HepG2 (cell line): Measurements from ENCODE around the gene GJB2. TPM values are rescaled to one million over a fixed set of nuclear protein-coding genes. Genes with fewer than 3 reads are reported as not detected.

Experiments
- ATAC-seq: fragments of 200-7000 bp; cut with Tn5 transposase; 3 replicates; pipeline ENCODE4 v1.9.1; 2020; ENCODE audit warnings: mild to moderate bottlenecking, moderate library complexity
- BruUV-seq: library from RNA; stranded (reverse); fragments of 400-500 nt; replicated peaks from 2 replicates; lab custom pipeline; 2021; lab: Mats Ljungman, UMichigan
- CTCF ChIA-PET: fragments of 300-600 bp; formaldehyde crosslinking; extraction: SDS; loops from one replicate; lab custom pipeline; 2021; ENCODE audit warnings: low total read pairs, inconsistent platforms, low intra/inter-chr PET ratio; lab: Yijun Ruan, JAX
- POLR2A ChIA-PET: fragments of 350-600 bp; sonication (Branson Sonifier 250); formaldehyde crosslinking; loops from one replicate; lab custom pipeline; 2020; ENCODE audit warnings: antibody characterized with exemption, inconsistent platforms; lab: Yijun Ruan, JAX
- DNase-seq: peaks from one replicate; pipeline ENCODE4 v3.0.0-alpha.2; 2015; ENCODE audit warnings: low spot score
- FAIRE-seq: peaks from 3 replicates; lab custom pipeline; 2011; peaks lifted over from hg19 to GRCh38; lab: Jason Lieb, UNC
- H2AFZ ChIP-seq: one replicate; pipeline ENCODE4 v1.6.1; 2011; ENCODE audit warnings: low read length, inconsistent platforms
- H3K27ac ChIP-seq: fragments of 300-600 bp; 3 replicates; pipeline ENCODE4 v1.8.0; 2011; ENCODE audit warnings: mixed run types, mild to moderate bottlenecking, mixed read lengths, low read length, inconsistent platforms; ENCODE audit not compliant: insufficient read depth; ENCODE audit errors: extremely low read length
- H3K27me3 ChIP-seq, 2 experiments: fragments of 200-600 bp in 1 of 2; 2 replicates in 1 of 2; 3 replicates in 1 of 2; pipeline versions ENCODE4 v1.6.0 to v1.8.0; 2011; ENCODE audit warnings: low read length in 2 of 2, mild to moderate bottlenecking in 2 of 2, moderate library complexity in 2 of 2, inconsistent platforms in 1 of 2; ENCODE audit not compliant: insufficient read depth in 2 of 2, control insufficient read depth in 1 of 2
- H3K36me3 ChIP-seq, 2 experiments: fragments of 200-600 bp in 1 of 2; replicated peaks in 1 of 2; 2 replicates in 1 of 2; 3 replicates in 1 of 2; pipeline versions ENCODE4 v1.5.1 to v1.8.0; 2011; ENCODE audit warnings: low read length in 2 of 2, inconsistent platforms in 1 of 2; ENCODE audit not compliant: insufficient read depth in 2 of 2, control insufficient read depth in 1 of 2
- H3K4me1 ChIP-seq: 2 replicates; pipeline ENCODE4 v1.5.1; 2012; ENCODE audit warnings: low read length, inconsistent platforms; ENCODE audit not compliant: insufficient read depth
- H3K4me2 ChIP-seq: 2 replicates; pipeline ENCODE4 v1.6.0; 2011; ENCODE audit warnings: low read depth, low read length, inconsistent platforms
- H3K4me3 ChIP-seq, 3 experiments: fragments of 200-600 bp in 1 of 3; sonication (generic), shearing (Covaris generic) in 1 of 3; replicated peaks in 1 of 3; 2 replicates each; pipeline ENCODE4 v1.5.1; 2011 to 2016; ENCODE audit warnings: low read length in 3 of 3, inconsistent platforms in 2 of 3, low read depth in 2 of 3, mild to moderate bottlenecking in 2 of 3, control low read depth in 1 of 3, mixed read lengths in 1 of 3; ENCODE audit not compliant: insufficient read depth in 1 of 3
- H3K79me2 ChIP-seq: one replicate; pipeline ENCODE4 v1.6.1; 2011; ENCODE audit warnings: low read length, inconsistent platforms; ENCODE audit not compliant: insufficient read depth
- H3K9ac ChIP-seq: 2 replicates; pipeline ENCODE4 v1.6.0; 2011; ENCODE audit warnings: mild to moderate bottlenecking, low read depth, low read length, inconsistent platforms; ENCODE audit not compliant: insufficient read depth
- H3K9me3 ChIP-seq: 2 replicates; pipeline ENCODE4 v1.5.1; 2012; ENCODE audit warnings: mild to moderate bottlenecking, low read length
- H4K20me1 ChIP-seq: 2 replicates; pipeline ENCODE4 v1.6.0; 2011; ENCODE audit warnings: inconsistent platforms, mild to moderate bottlenecking, low read length, moderate library complexity; ENCODE audit not compliant: insufficient read depth
- GZF1 ChIP-seq: sonication (generic); formaldehyde crosslinking; IDR thresholded peaks from 2 replicates; pipeline ENCODE4 v1.5.1; 2020; ENCODE audit warnings: mild to moderate bottlenecking, missing genetic modification reagents
- NFYC ChIP-seq: IDR thresholded peaks from 2 replicates; pipeline ENCODE4 v1.6.1; 2016; ENCODE audit warnings: missing genetic modification reagents, missing compliant biosample characterization
- XRCC5 ChIP-seq: fragments of 200-400 bp; formaldehyde crosslinking; optimal IDR thresholded peaks from 2 replicates; pipeline ENCODE3; 2017; ENCODE audit warnings: mild to moderate bottlenecking, low read length
- ZNF136 ChIP-seq: sonication (generic); formaldehyde crosslinking; IDR thresholded peaks from 2 replicates; pipeline ENCODE4 v1.8.1; 2022; ENCODE audit warnings: low read depth, mild to moderate bottlenecking, moderate library complexity, missing genetic modification reagents
- ZNF20 ChIP-seq: sonication (generic); formaldehyde crosslinking; IDR thresholded peaks from 2 replicates; pipeline ENCODE4 v1.4.0; 2020; ENCODE audit warnings: mild to moderate bottlenecking, moderate library complexity, missing genetic modification reagents
- ZNF530 ChIP-seq: sonication (generic); formaldehyde crosslinking; IDR thresholded peaks from 2 replicates; pipeline ENCODE4 v1.5.0; 2020; ENCODE audit warnings: low read depth, mild to moderate bottlenecking, missing genetic modification reagents
- ZNF572 ChIP-seq: sonication (generic); formaldehyde crosslinking; IDR thresholded peaks from 2 replicates; pipeline ENCODE4 v1.5.1; 2020; ENCODE audit warnings: mild to moderate bottlenecking, missing genetic modification reagents
- ZNF678 ChIP-seq: sonication (generic); formaldehyde crosslinking; IDR thresholded peaks from 2 replicates; pipeline ENCODE4 v1.4.0; 2020; ENCODE audit warnings: mild to moderate bottlenecking, missing genetic modification reagents
- ZNF761 ChIP-seq: sonication (generic); formaldehyde crosslinking; conservative IDR thresholded peaks from 2 replicates; pipeline ENCODE4 v1.4.0; 2020; ENCODE audit warnings: mild to moderate bottlenecking, missing genetic modification reagents
- WGBS: methylation state at CpG from one replicate; pipeline ENCODE4 v1.1.6; 2017; ENCODE audit warnings: low lambda C conversion rate; 5-methylcytosine and 5-hydroxymethylcytosine counted together
- in situ Hi-C: cut with HindIII; loops from 2 replicates; pipeline ENCODE4 v1.10.0; 2017; ENCODE audit warnings: low pct_unique_long_range_greater_than_20kb; ENCODE audit not compliant: extremely low pct_ligation_motif_present
- intact Hi-C: fragments of 100-400 bp; cut with micrococcal nuclease; formaldehyde crosslinking; loops from one replicate; pipeline ENCODE4 v1.10.0; 2022; ENCODE audit not compliant: unreplicated experiment
- polyA plus RNA-seq, 8 experiments: library from polyadenylated mRNA; depleted of rRNA in 3 of 8; stranded (reverse) in 7 of 8; unstranded in 1 of 8; fragments of >200 nt; fragmentation: Illumina TruSeq in 4 of 8; extraction: Trizol in 4 of 8; gene quantifications; 2 replicates each; pipeline versions ENCODE4 v1.2.1 to v1.2.3, GENCODE V29; 2011 to 2016; ENCODE audit warnings: low read depth in 4 of 8, missing spikeins in 1 of 8, mixed read lengths in 1 of 8; ENCODE audit not compliant: insufficient read depth in 1 of 8
- total RNA-seq, 5 experiments: library from RNA; depleted of rRNA; stranded (reverse); fragments of >200 nt; fragmentation: Illumina TruSeq; extraction: Trizol; gene quantifications; 2 replicates each; pipeline ENCODE4 v1.2.3, GENCODE V29; 2016; ENCODE audit warnings: low read depth in 1 of 5
- TF ChIP-seq, protein P1 (sequence below): sonication (generic); formaldehyde crosslinking; IDR thresholded peaks from 2 replicates; pipeline ENCODE4 v1.4.0; 2020; ENCODE audit warnings: missing genetic modification reagents, borderline replicate concordance
- TF ChIP-seq, protein P2 (sequence below): sonication (generic); formaldehyde crosslinking; IDR thresholded peaks from 2 replicates; pipeline ENCODE4 v1.5.0; 2020; ENCODE audit warnings: missing genetic modification reagents
- TF ChIP-seq, protein P3 (sequence below): IDR thresholded peaks from 2 replicates; pipeline ENCODE4 v1.6.1; 2016; ENCODE audit warnings: low read depth, control low read depth

Gene GJB2
- total and polyA plus RNA-seq, 2 of the 13 experiments (the other 11 are each of a cell fraction or from before 2014, with no cell fraction given): 0.15 to 0.18 TPM

DNA sequence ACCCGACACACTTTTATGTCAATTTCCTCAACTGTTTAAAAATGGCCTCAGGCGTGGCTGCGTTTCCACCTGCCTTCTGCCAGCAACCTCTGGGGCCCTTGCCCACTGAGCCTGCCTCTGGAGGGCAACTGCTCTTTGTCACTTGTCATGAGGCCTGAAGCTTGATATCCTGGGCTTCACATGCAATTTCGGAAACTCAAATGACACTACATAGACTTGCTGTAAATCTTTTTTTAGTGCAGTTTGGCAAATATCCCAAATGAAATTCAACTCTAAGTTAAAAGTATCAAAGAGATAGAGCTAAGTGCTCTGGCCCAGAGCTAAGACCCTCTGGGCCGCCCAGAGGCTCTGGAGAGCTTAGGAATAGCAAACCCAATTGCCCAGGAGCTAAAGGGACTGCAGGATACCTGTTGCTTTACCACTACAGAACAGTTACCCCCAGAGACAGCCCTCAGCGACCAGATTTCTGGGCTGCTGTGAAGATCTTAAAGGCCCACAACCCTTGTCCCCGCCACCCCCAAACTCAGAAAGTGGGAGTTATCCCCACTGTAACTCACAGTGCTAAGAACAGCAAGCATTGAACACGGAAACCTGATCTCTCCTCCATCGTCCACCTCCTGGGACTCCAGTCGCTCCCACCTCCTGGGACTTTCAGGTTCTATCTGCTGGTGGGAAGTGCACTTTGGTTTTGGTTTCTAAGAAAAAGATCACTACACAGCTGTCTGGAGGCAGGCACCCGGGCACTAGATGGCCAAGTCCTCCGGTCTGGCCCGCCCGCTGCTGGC lies 51.3 kb downstream of the GJB2 start:
- no peak overlapping the region for H3K4me2 ChIP-seq
- ChIA-PET POLR2A (no interaction called here), CTCF (no interaction called here)
- H2AFZ ChIP-seq: no peak overlapping the region
- H3K27ac ChIP-seq: no peak overlapping the region
- H3K36me3 ChIP-seq: no peaks in the 10 kb centered on the region
- FAIRE-seq (no peak), DNase-seq (no peak), ATAC-seq (no peak)
- no peaks in the 10 kb centered on the region for H3K9me3 ChIP-seq
- H3K4me3 ChIP-seq: no peak overlapping the region
- in situ Hi-C loops (no loop called here), intact Hi-C loops (no loop called here)
- no TSS peak for BruUV-seq
- H3K79me2 ChIP-seq: no peaks in the 10 kb centered on the region
- TF ChIP-seq GZF1 (no peak), XRCC5 (no peak), ZNF530 (CRISPR knock-in tag) (no peak), NFYC (no peak), ZNF20 (no peak), ZNF761 (CRISPR knock-in tag) (no peak), ZNF678 (CRISPR knock-in tag) (no peak), ZNF136 (CRISPR knock-in tag) (no peak), ZNF572 (CRISPR knock-in tag) (no peak)
- TF ChIP-seq, protein P1, sequence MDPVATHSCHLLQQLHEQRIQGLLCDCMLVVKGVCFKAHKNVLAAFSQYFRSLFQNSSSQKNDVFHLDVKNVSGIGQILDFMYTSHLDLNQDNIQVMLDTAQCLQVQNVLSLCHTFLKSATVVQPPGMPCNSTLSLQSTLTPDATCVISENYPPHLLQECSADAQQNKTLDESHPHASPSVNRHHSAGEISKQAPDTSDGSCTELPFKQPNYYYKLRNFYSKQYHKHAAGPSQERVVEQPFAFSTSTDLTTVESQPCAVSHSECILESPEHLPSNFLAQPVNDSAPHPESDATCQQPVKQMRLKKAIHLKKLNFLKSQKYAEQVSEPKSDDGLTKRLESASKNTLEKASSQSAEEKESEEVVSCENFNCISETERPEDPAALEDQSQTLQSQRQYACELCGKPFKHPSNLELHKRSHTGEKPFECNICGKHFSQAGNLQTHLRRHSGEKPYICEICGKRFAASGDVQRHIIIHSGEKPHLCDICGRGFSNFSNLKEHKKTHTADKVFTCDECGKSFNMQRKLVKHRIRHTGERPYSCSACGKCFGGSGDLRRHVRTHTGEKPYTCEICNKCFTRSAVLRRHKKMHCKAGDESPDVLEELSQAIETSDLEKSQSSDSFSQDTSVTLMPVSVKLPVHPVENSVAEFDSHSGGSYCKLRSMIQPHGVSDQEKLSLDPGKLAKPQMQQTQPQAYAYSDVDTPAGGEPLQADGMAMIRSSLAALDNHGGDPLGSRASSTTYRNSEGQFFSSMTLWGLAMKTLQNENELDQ (CRISPR knock-in tag): no peak
- TF ChIP-seq, protein P2, sequence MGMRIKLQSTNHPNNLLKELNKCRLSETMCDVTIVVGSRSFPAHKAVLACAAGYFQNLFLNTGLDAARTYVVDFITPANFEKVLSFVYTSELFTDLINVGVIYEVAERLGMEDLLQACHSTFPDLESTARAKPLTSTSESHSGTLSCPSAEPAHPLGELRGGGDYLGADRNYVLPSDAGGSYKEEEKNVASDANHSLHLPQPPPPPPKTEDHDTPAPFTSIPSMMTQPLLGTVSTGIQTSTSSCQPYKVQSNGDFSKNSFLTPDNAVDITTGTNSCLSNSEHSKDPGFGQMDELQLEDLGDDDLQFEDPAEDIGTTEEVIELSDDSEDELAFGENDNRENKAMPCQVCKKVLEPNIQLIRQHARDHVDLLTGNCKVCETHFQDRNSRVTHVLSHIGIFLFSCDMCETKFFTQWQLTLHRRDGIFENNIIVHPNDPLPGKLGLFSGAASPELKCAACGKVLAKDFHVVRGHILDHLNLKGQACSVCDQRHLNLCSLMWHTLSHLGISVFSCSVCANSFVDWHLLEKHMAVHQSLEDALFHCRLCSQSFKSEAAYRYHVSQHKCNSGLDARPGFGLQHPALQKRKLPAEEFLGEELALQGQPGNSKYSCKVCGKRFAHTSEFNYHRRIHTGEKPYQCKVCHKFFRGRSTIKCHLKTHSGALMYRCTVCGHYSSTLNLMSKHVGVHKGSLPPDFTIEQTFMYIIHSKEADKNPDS (CRISPR knock-in tag): no peak
- TF ChIP-seq, protein P3, sequence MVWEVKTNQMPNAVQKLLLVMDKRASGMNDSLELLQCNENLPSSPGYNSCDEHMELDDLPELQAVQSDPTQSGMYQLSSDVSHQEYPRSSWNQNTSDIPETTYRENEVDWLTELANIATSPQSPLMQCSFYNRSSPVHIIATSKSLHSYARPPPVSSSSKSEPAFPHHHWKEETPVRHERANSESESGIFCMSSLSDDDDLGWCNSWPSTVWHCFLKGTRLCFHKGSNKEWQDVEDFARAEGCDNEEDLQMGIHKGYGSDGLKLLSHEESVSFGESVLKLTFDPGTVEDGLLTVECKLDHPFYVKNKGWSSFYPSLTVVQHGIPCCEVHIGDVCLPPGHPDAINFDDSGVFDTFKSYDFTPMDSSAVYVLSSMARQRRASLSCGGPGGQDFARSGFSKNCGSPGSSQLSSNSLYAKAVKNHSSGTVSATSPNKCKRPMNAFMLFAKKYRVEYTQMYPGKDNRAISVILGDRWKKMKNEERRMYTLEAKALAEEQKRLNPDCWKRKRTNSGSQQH (CRISPR knock-in tag): no peak
- H3K4me1 ChIP-seq: peaks cover 9% of the 10 kb centered on the region
- 67% methylated on average over 12 of the region's 14 CpGs for WGBS
- no peaks in the 10 kb centered on the region for H4K20me1 ChIP-seq
- peaks cover 0 to 30% of the 10 kb centered on the region in 2 experiments; a peak in 4 of 5 replicates for H3K27me3 ChIP-seq
- no peak overlapping the region for H3K9ac ChIP-seq
